Muscle of leg (tissue), 11 donors: Measurements from ENCODE around the gene HARBI1. TPM values are rescaled to one million over a fixed set of nuclear protein-coding genes. Genes with fewer than 3 reads are reported as not detected.
A peak's percentile ranks its signal among the peaks of the same experiment; 100 is the strongest.
"Not testable (repeated sequence)": the region's sequence is repeated elsewhere in the genome, so short reads cannot be mapped to it uniquely, and the experiment has no call there.

ENCODE experiments used
- DNase-seq: peaks from one replicate; pipeline ENCODE4 v3.0.0; 2013
- H3K27ac ChIP-seq: one replicate; pipeline ENCODE4 v1.5.1; 2013; ENCODE audit warnings: mild to moderate bottlenecking, low read length, control low read depth
- H3K27me3 ChIP-seq: one replicate; pipeline ENCODE4 v1.6.1; 2013; ENCODE audit warnings: low read length; ENCODE audit not compliant: control insufficient read depth, insufficient read depth
- H3K36me3 ChIP-seq: one replicate; pipeline ENCODE4 v1.6.1; 2013; ENCODE audit warnings: low read length; ENCODE audit not compliant: control insufficient read depth, insufficient read depth
- H3K4me1 ChIP-seq: one replicate; pipeline ENCODE4 v1.6.1; 2013; ENCODE audit warnings: low read length; ENCODE audit not compliant: control insufficient read depth, insufficient read depth
- H3K4me3 ChIP-seq: one replicate; pipeline ENCODE4 v1.5.1; 2013; ENCODE audit warnings: low read length, control low read depth
- H3K9me3 ChIP-seq: replicated peaks from 2 replicates; pipeline ENCODE4 v1.6.1; 2013; ENCODE audit warnings: low read depth, low read length; ENCODE audit not compliant: control insufficient read depth
- WGBS: methylation state at CpG from one replicate; pipeline ENCODE4 v1.1.5; 2013; ENCODE audit warnings: missing lambda C conversion rate; ENCODE audit not compliant: insufficient coverage; 5-methylcytosine and 5-hydroxymethylcytosine counted together
- polyA plus RNA-seq, 8 donors: library from polyadenylated mRNA; unstranded; fragments of 120-200 nt; gene quantifications; one replicate each; pipeline versions ENCODE4 v1.2.1 to v1.2.3, GENCODE V29; 2013; ENCODE audit warnings: inconsistent platforms in 1 of 8, low replicate concordance in 1 of 8; ENCODE audit not compliant: insufficient read length in 8 of 8, insufficient read depth in 1 of 8
- total RNA-seq: library from RNA; stranded (reverse); fragments of 120-200 nt; gene quantifications from one replicate; pipeline ENCODE4 v1.2.4, GENCODE V29; 2013

HARBI1 gene
- total and polyA plus RNA-seq, 9 donors = 2.3 to 3.5 (median 2.7) TPM

DNA sequence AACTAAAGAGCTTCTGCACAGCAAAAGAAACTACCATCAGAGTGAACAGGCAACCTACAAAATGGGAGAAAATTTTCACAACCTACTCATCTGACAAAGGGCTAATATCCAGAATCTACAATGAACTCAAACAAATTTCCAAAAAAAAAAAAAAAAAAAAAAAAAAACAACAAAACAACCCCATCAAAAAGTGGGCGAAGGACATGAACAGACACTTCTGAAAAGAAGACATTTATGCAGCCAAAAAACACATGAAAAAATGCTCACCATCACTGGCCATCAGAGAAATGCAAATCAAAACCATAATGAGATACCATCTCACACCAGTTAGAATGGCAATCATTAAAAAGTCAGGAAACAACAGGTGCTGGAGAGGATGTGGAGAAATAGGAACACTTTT is 33.5 kb downstream of the HARBI1 start:
- no CpG with 5 or more reads among the region's 1 CpG for WGBS

DNA sequence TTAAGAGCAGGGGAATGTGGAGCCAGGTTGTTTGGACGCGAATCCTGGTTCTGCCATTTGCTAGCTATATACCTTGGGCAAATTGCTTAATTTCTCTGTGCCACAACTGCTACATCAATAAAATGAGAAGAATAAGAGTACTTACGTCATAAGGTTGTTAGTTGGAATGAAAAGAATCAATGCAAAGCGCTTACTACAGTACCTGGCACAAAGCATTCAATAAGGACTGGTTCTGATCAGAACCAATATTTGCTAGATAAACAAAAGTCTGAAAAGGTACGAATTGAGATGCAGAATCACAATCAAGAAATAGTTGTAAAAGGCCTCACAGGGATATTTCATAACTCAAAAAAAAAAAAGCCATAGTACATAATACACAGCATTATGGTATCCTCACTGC is 34.4 kb downstream of the HARBI1 start:
- no CpG with 5 or more reads among the region's 5 CpGs for WGBS

More for the DNA sequence above, 33.5 kb downstream of the HARBI1 start:
- DNase-seq, H3K4me1 ChIP-seq, H3K36me3 ChIP-seq, H3K27me3 ChIP-seq, H3K4me3 ChIP-seq, H3K9me3 ChIP-seq, H3K27ac ChIP-seq: not testable (repeated sequence)

GRCh38 chr11:46577058-46577457 is 40.0 kb downstream of the HARBI1 start:
- no peak for DNase-seq
- Histone ChIP-seq H3K9me3 (peaks cover 2% of the 10 kb centered on the region), H3K27me3 (no peaks in the 10 kb centered on the region), H3K27ac (no peak overlapping the region), H3K4me1 (no peaks in the 10 kb centered on the region), H3K36me3 (no peaks in the 10 kb centered on the region), H3K4me3 (no peak overlapping the region)
- WGBS = no CpG with 5 or more reads among the region's 1 CpG

More for the DNA sequence above, 34.4 kb downstream of the HARBI1 start:
- no peak overlapping the region for H3K4me3 ChIP-seq
- H3K4me1 ChIP-seq = no peaks in the 10 kb centered on the region
- H3K9me3 ChIP-seq = no peaks in the 10 kb centered on the region
- no peaks in the 10 kb centered on the region for H3K36me3 ChIP-seq
- no peak overlapping the region for H3K27ac ChIP-seq
- no peak for DNase-seq
- no peaks in the 10 kb centered on the region for H3K27me3 ChIP-seq

- H3K27me3 ChIP-seq = no peaks in the 10 kb centered on the region
- H3K9me3 ChIP-seq = peaks cover 2% of the 10 kb centered on the region
- no peak overlapping the region for H3K4me3 ChIP-seq
- H3K36me3 ChIP-seq = no peaks in the 10 kb centered on the region
- H3K4me1 ChIP-seq = no peaks in the 10 kb centered on the region
- no peak for DNase-seq
- WGBS = no CpG with 5 or more reads among the region's 1 CpG
- H3K27ac ChIP-seq = no peak overlapping the region
These were observed 42.4 kb downstream of the HARBI1 start for GRCh38 chr11:46574656-46575055.

DNA sequence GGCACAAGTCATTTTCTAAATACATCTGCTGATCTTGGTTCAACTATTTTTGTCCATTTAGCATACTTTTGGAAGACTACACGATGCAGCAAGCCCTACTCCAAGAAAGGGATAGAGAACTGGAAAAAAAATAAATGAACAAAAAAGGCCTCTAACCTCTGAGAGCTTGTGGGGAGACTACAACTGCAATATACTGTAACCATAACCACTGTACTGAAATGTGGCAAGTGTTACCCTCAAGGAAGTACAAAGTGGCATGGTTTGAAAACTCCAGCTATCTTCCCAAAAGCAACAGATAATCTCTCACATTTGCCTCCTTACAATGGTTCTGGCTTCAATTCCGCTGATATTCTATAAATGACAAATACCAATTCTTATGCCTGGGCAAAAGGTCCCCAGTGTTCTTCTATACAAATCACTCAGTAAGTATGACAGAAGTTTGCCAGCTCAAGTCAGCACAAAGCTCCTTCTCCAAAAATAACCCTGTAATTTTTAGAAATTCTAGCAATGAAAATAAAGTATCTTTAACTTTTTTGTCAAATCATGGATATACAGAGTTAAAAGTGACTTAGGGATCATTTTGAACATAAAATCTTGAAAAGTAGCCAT is 46.1 kb downstream of the HARBI1 start:
- no peaks in the 10 kb centered on the region for H3K36me3 ChIP-seq
- no peaks in the 10 kb centered on the region for H3K27me3 ChIP-seq
- no peak overlapping the region for H3K4me3 ChIP-seq
- no peak for DNase-seq
- 80% methylated on average over 1 of the region's 2 CpGs for WGBS
- peaks cover 2% of the 10 kb centered on the region for H3K9me3 ChIP-seq
- H3K4me1 ChIP-seq = no peaks in the 10 kb centered on the region
- no peak overlapping the region for H3K27ac ChIP-seq

GRCh38 chr11:46565232-46565840 is 51.7 kb downstream of the HARBI1 start:
- Histone ChIP-seq H3K27me3 (no peaks in the 10 kb centered on the region), H3K4me1 (no peaks in the 10 kb centered on the region), H3K27ac (no peak overlapping the region), H3K36me3 (no peaks in the 10 kb centered on the region), H3K9me3 (no peaks in the 10 kb centered on the region), H3K4me3 (no peak overlapping the region)
- 83% methylated on average over 1 of the region's 7 CpGs for WGBS
- no peak for DNase-seq

DNA sequence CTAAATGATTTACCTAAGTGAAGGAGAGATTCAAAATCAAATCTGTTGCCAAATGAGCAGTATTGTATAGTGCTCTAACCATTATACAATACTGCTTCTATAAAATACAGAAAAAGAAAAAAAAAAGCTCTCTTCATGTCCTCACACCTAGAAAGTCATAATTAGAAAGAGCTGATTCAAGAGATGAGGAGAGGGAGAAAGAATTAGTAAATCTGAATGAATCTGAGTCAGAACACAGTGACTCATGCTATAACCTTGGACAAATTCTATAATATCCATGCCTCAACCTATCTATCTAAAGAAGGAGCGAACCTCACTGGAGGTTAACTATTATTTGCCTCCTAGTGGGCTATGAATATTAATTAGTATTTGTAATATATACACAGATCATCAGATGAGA is 52.6 kb downstream of the HARBI1 start:
- Histone ChIP-seq H3K4me3 (no peak overlapping the region), H3K9me3 (no peaks in the 10 kb centered on the region), H3K4me1 (no peaks in the 10 kb centered on the region), H3K27me3 (no peaks in the 10 kb centered on the region), H3K36me3 (no peaks in the 10 kb centered on the region), H3K27ac (no peak overlapping the region)
- no peak for DNase-seq
- no CpG with 5 or more reads among the region's 1 CpG for WGBS

- Histone ChIP-seq H3K27me3 (no peaks in the 10 kb centered on the region), H3K4me3 (no peak overlapping the region), H3K36me3 (no peaks in the 10 kb centered on the region), H3K9me3 (no peaks in the 10 kb centered on the region), H3K4me1 (no peaks in the 10 kb centered on the region), H3K27ac (no peak overlapping the region)
- DNase-seq = no peak
- WGBS = no CpG with 5 or more reads among the region's 5 CpGs
These were observed 54.5 kb downstream of the HARBI1 start for GRCh38 chr11:46562527-46562926.

DNA sequence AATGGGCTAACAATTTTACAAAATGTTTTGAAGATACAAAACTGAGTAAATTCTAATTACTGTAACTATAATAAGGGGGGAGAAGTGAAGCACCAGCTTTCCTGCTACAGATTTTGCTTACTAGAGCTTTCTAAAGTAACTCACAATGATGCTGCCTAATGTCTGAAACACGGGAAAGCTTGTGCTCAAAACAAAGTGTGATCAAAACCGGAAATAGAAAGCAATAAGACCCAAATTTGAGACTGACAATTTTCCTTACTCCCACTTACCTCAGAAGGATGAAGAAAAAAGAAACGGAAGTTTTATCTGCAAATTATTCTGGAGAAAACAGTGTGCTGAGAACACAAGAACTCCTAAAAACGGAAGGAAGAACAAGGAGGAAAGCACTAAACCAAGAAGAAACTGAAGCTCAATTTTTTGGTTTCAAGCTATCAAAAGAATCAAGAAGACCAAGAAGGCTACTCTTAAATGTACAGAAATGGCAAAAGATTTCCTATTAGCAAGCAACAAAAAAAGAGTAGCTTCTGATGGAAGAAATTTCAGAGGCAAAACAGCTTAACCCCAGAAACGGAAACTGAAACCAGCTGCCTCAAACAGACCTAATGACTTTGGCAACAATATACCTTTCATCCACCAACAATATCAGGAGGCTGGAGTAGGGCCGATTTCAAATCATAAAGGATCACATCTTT is 56.6 kb downstream of the HARBI1 start:
- Histone ChIP-seq H3K27ac (peak overlapping the region; percentile 65), H3K36me3 (no peaks in the 10 kb centered on the region), H3K27me3 (no peaks in the 10 kb centered on the region), H3K4me3 (peak overlapping the region; percentile 11), H3K9me3 (no peaks in the 10 kb centered on the region), H3K4me1 (no peaks in the 10 kb centered on the region)
- DNase-seq = peak; percentile 58
- WGBS = no CpG with 5 or more reads among the region's 6 CpGs

- no peak for DNase-seq
- Histone ChIP-seq H3K27ac (no peak overlapping the region), H3K4me3 (no peak overlapping the region), H3K4me1 (no peaks in the 10 kb centered on the region), H3K36me3 (no peaks in the 10 kb centered on the region), H3K27me3 (no peaks in the 10 kb centered on the region), H3K9me3 (no peaks in the 10 kb centered on the region)
- WGBS = no CpG with 5 or more reads among the region's 1 CpG
These were observed 57.2 kb downstream of the HARBI1 start for GRCh38 chr11:46559815-46560214.
